Mesenchymal stem cell (in vitro differentiated cells and primary cell): ENCODE data around the gene ZFYVE9.

Experiments used
- DNase-seq: peaks from one replicate; pipeline ENCODE4 v3.0.0-alpha.2; 2013
- H2AFZ ChIP-seq: one replicate; pipeline ENCODE4 v1.6.1; 2013; ENCODE audit warnings: low read depth, mild to moderate bottlenecking, control low read depth, inconsistent platforms, low read length, moderate library complexity
- H2AK5ac ChIP-seq: 2 replicates; pipeline ENCODE4 v1.6.1; 2013; ENCODE audit warnings: low read length, moderate library complexity, mild to moderate bottlenecking, inconsistent platforms; ENCODE audit not compliant: severe bottlenecking
- H2BK120ac ChIP-seq: one replicate; pipeline ENCODE4 v1.6.1; 2013; ENCODE audit warnings: low read depth, mild to moderate bottlenecking, inconsistent platforms, low read length, moderate library complexity
- H2BK12ac ChIP-seq, 2 experiments: one replicate each; pipeline ENCODE4 v1.6.1; 2013; ENCODE audit warnings: inconsistent platforms in 2 of 2, low read length in 2 of 2, mild to moderate bottlenecking in 2 of 2, moderate library complexity in 2 of 2, control low read depth in 1 of 2
- H2BK15ac ChIP-seq: one replicate; pipeline ENCODE4 v1.6.1; 2013; ENCODE audit warnings: mild to moderate bottlenecking, low read depth, inconsistent platforms; ENCODE audit not compliant: poor library complexity, severe bottlenecking
- H2BK5ac ChIP-seq: 2 replicates; pipeline ENCODE4 v1.6.1; 2013; ENCODE audit warnings: low read depth, mild to moderate bottlenecking, low read length, control low read depth, inconsistent platforms; ENCODE audit not compliant: poor library complexity, severe bottlenecking
- H3K14ac ChIP-seq, 2 experiments: one replicate each; pipeline ENCODE4 v1.6.1; 2013; ENCODE audit warnings: inconsistent platforms in 2 of 2, low read length in 2 of 2, control low read depth in 1 of 2, mild to moderate bottlenecking in 1 of 2, moderate library complexity in 1 of 2
- H3K18ac ChIP-seq, 2 experiments: one replicate each; pipeline ENCODE4 v1.6.1; 2013; ENCODE audit warnings: inconsistent platforms in 2 of 2, low read length in 2 of 2, control low read depth in 1 of 2, low read depth in 1 of 2, mild to moderate bottlenecking in 1 of 2
- H3K23ac ChIP-seq, 2 experiments: one replicate each; pipeline ENCODE4 v1.6.1; 2013; ENCODE audit warnings: inconsistent platforms in 2 of 2, low read length in 2 of 2, mild to moderate bottlenecking in 2 of 2, moderate library complexity in 2 of 2, control low read depth in 1 of 2
- H3K27ac ChIP-seq: 2 replicates; pipeline ENCODE4 v1.5.1; 2013; ENCODE audit warnings: mild to moderate bottlenecking, moderate library complexity, low read length, control low read depth, inconsistent platforms; ENCODE audit not compliant: poor library complexity, severe bottlenecking
- H3K27me3 ChIP-seq, 2 experiments: 2 replicates each; pipeline versions ENCODE4 v1.6.1 to v1.7.0; 2013; ENCODE audit warnings: low read length in 2 of 2, mild to moderate bottlenecking in 2 of 2, moderate library complexity in 2 of 2, control low read depth in 1 of 2, inconsistent platforms in 1 of 2; ENCODE audit not compliant: control insufficient read depth in 1 of 2, insufficient read depth in 1 of 2
- H3K36me3 ChIP-seq, 2 experiments: 2 replicates each; pipeline versions ENCODE4 v1.6.1 to v1.7.0; 2013; ENCODE audit warnings: low read length in 2 of 2, control low read depth in 1 of 2, inconsistent platforms in 1 of 2, low read depth in 1 of 2, mild to moderate bottlenecking in 1 of 2; ENCODE audit not compliant: insufficient read depth in 2 of 2, control insufficient read depth in 1 of 2
- H3K4ac ChIP-seq, 2 experiments: one replicate each; pipeline ENCODE4 v1.6.1; 2013; ENCODE audit warnings: inconsistent platforms in 2 of 2, low read length in 2 of 2, mild to moderate bottlenecking in 2 of 2, moderate library complexity in 2 of 2, control low read depth in 1 of 2, low read depth in 1 of 2
- H3K4me1 ChIP-seq: 2 replicates; pipeline ENCODE4 v1.6.1; 2013; ENCODE audit warnings: low read depth, low read length, control low read depth; ENCODE audit not compliant: control insufficient read depth, insufficient read depth
- H3K4me2 ChIP-seq: 2 replicates; pipeline ENCODE4 v1.6.1; 2013; ENCODE audit warnings: low read length, mild to moderate bottlenecking, inconsistent platforms; ENCODE audit not compliant: poor library complexity, severe bottlenecking
- H3K4me3 ChIP-seq, 2 experiments: 2 replicates each; pipeline versions ENCODE4 v1.5.1 to v1.7.0; 2013; ENCODE audit warnings: low read length in 2 of 2, mild to moderate bottlenecking in 2 of 2, control low read depth in 1 of 2, low read depth in 1 of 2; ENCODE audit not compliant: insufficient read depth in 1 of 2
- H3K79me1 ChIP-seq: replicated peaks from 2 replicates; pipeline ENCODE4 v1.6.1; 2013; ENCODE audit warnings: mild to moderate bottlenecking, control low read depth, low read length, inconsistent platforms; ENCODE audit not compliant: poor library complexity, severe bottlenecking
- H3K9ac ChIP-seq: 2 replicates; pipeline ENCODE4 v1.7.0; 2013; ENCODE audit warnings: mild to moderate bottlenecking, low read length, moderate library complexity
- H3K9me3 ChIP-seq: 2 replicates; pipeline ENCODE4 v1.7.0; 2013; ENCODE audit warnings: mild to moderate bottlenecking, low read length; ENCODE audit not compliant: control insufficient read depth
- H4K8ac ChIP-seq: one replicate; pipeline ENCODE4 v1.6.1; 2013; ENCODE audit warnings: inconsistent platforms, mild to moderate bottlenecking, low read length, moderate library complexity
- H4K91ac ChIP-seq: one replicate; pipeline ENCODE4 v1.6.1; 2013; ENCODE audit warnings: mild to moderate bottlenecking, low read length, inconsistent platforms
- WGBS: methylation state at CpG from one replicate; pipeline ENCODE4 v1.1.7; 2013; ENCODE audit warnings: mixed read lengths; 5-methylcytosine and 5-hydroxymethylcytosine counted together

ZFYVE9 gene

GRCh38 chr1:52268372-52268771 lies 126.5 kb downstream of the ZFYVE9 start:
- Histone ChIP-seq H2BK15ac (no peak overlapping the region), H3K4me1 (peaks cover 2% of the 10 kb centered on the region), H3K4me3 (no peak overlapping the region), H3K36me3 (peaks cover 0 to 12% of the 10 kb centered on the region in 2 experiments), H2AK5ac (no peak overlapping the region), H4K91ac (no peak overlapping the region), H3K4ac (no peak overlapping the region), H2BK5ac (no peak overlapping the region), H3K18ac (no peak overlapping the region), H3K23ac (no peak overlapping the region), H3K9ac (peak overlapping the region; percentile 4), H2BK12ac (no peak overlapping the region), H3K27ac (no peak overlapping the region), H3K9me3 (no peaks in the 10 kb centered on the region), H4K8ac (no peak overlapping the region), H3K79me1 (no peaks in the 10 kb centered on the region), H3K27me3 (no peaks in the 10 kb centered on the region), H2BK120ac (no peak overlapping the region), H3K4me2 (no peak overlapping the region), H2AFZ (no peak overlapping the region), H3K14ac (no peak overlapping the region)
- WGBS = 51% methylated on average over 3 of the region's 3 CpGs
- peak; percentile 38 for DNase-seq

- Histone ChIP-seq H2AFZ (no peak overlapping the region), H4K8ac (no peak overlapping the region), H2BK5ac (no peak overlapping the region), H3K14ac (no peak overlapping the region), H2BK15ac (no peak overlapping the region), H3K4me2 (no peak overlapping the region), H2AK5ac (no peak overlapping the region), H3K27ac (no peak overlapping the region), H3K18ac (no peak overlapping the region), H2BK120ac (no peak overlapping the region), H2BK12ac (no peak overlapping the region), H3K36me3 (peaks cover 0 to 16% of the 10 kb centered on the region in 2 experiments), H3K4me3 (no peak overlapping the region), H3K9ac (no peak overlapping the region), H3K23ac (no peak overlapping the region), H3K79me1 (no peaks in the 10 kb centered on the region), H3K4me1 (no peaks in the 10 kb centered on the region), H3K4ac (no peak overlapping the region), H3K27me3 (no peaks in the 10 kb centered on the region), H3K9me3 (no peaks in the 10 kb centered on the region), H4K91ac (no peak overlapping the region)
- DNase-seq = peak; percentile 46
- 100% methylated on average over 1 of the region's 2 CpGs for WGBS
These were observed 139.6 kb downstream of the ZFYVE9 start for GRCh38 chr1:52281518-52281917.

GRCh38 chr1:52288286-52288685 lies 146.4 kb downstream of the ZFYVE9 start:
- Histone ChIP-seq H3K23ac (no peak overlapping the region), H4K91ac (no peak overlapping the region), H2BK120ac (no peak overlapping the region), H3K4me3 (no peak overlapping the region), H3K9me3 (no peaks in the 10 kb centered on the region), H3K14ac (no peak overlapping the region), H2BK15ac (no peak overlapping the region), H2BK5ac (no peak overlapping the region), H3K27me3 (no peaks in the 10 kb centered on the region), H2AK5ac (no peak overlapping the region), H3K18ac (no peak overlapping the region), H2BK12ac (no peak overlapping the region), H4K8ac (no peak overlapping the region), H3K36me3 (peaks cover 0 to 4% of the 10 kb centered on the region in 2 experiments), H3K9ac (no peak overlapping the region), H3K27ac (peak overlapping the region; percentile 36), H2AFZ (no peak overlapping the region), H3K4me1 (peaks cover 2% of the 10 kb centered on the region), H3K4ac (no peak overlapping the region), H3K79me1 (no peaks in the 10 kb centered on the region), H3K4me2 (no peak overlapping the region)
- DNase-seq = peak; percentile 15
- 96% methylated on average over 3 of the region's 3 CpGs for WGBS

- H3K27ac ChIP-seq = no peak overlapping the region
- H4K8ac ChIP-seq = no peak overlapping the region
- H2BK12ac ChIP-seq = no peak overlapping the region
- no peak overlapping the region for H3K4ac ChIP-seq
- H3K79me1 ChIP-seq = no peaks in the 10 kb centered on the region
- no peaks in the 10 kb centered on the region for H3K9me3 ChIP-seq
- H3K36me3 ChIP-seq = peaks cover 2 to 3% of the 10 kb centered on the region in 2 experiments
- no peak overlapping the region for H3K14ac ChIP-seq
- H3K4me3 ChIP-seq = no peak overlapping the region
- 92% methylated on average over 1 of the region's 1 CpG for WGBS
- H3K23ac ChIP-seq = no peak overlapping the region
- H2AFZ ChIP-seq = no peak overlapping the region
- no peak overlapping the region for H2AK5ac ChIP-seq
- H3K4me2 ChIP-seq = no peak overlapping the region
- no peak overlapping the region for H3K18ac ChIP-seq
- no peak overlapping the region for H4K91ac ChIP-seq
- H3K9ac ChIP-seq = no peak overlapping the region
- no peak overlapping the region for H2BK5ac ChIP-seq
- no peak overlapping the region for H2BK120ac ChIP-seq
- H2BK15ac ChIP-seq = no peak overlapping the region
- DNase-seq = no peak
- no peaks in the 10 kb centered on the region for H3K4me1 ChIP-seq
- no peaks in the 10 kb centered on the region for H3K27me3 ChIP-seq
These were observed 152.7 kb downstream of the ZFYVE9 start for GRCh38 chr1:52294580-52294979.
